GM12878 (cell line): ENCODE measurements around the gene SETBP1. TPM values are rescaled to one million over a fixed set of nuclear protein-coding genes. Genes with fewer than 3 reads are reported as not detected.

Source experiments
- ATF2 ChIP-seq: IDR thresholded peaks from 2 replicates; pipeline ENCODE4 v1.6.1; 2012; ENCODE audit warnings: low read length, inconsistent platforms
- BMI1 ChIP-seq: fragments of 450-650 bp; IDR thresholded peaks from 2 replicates; pipeline ENCODE4 v1.6.1; 2016; ENCODE audit warnings: mild to moderate bottlenecking, moderate library complexity, borderline replicate concordance
- CEBPB ChIP-seq, 2 experiments: fragments of 150-350 bp in 1 of 2; IDR thresholded peaks; 2 replicates each; pipeline ENCODE4 v1.6.1; 2012 to 2014; ENCODE audit warnings: low read depth in 2 of 2, low read length in 2 of 2, borderline replicate concordance in 1 of 2, inconsistent platforms in 1 of 2
- GABPA ChIP-seq: IDR thresholded peaks from 2 replicates; pipeline ENCODE4 v1.6.1; 2014; ENCODE audit warnings: antibody characterized with exemption, low read depth, mild to moderate bottlenecking, inconsistent platforms
- HDGF ChIP-seq: fragments of 450-650 bp; IDR thresholded peaks from 2 replicates; pipeline ENCODE4 v1.6.1; 2016; ENCODE audit warnings: antibody characterized with exemption
- IKZF1 ChIP-seq: fragments of 450-650 bp; conservative IDR thresholded peaks from 2 replicates; pipeline ENCODE4 v1.6.1; 2017; ENCODE audit warnings: antibody characterized with exemption, mild to moderate bottlenecking
- IKZF2 ChIP-seq, 2 experiments: fragments of 450-650 bp; IDR thresholded peaks; 2 replicates each; pipeline ENCODE4 v1.6.1; 2017; ENCODE audit warnings: mild to moderate bottlenecking in 2 of 2, moderate library complexity in 2 of 2
- LARP7 ChIP-seq: fragments of 450-650 bp; IDR thresholded peaks from 2 replicates; pipeline ENCODE4 v1.6.1; 2017; ENCODE audit warnings: mild to moderate bottlenecking
- MEF2B ChIP-seq: fragments of 450-650 bp; IDR thresholded peaks from 2 replicates; pipeline ENCODE4 v1.6.1; 2018; ENCODE audit warnings: mild to moderate bottlenecking, moderate library complexity; ENCODE audit not compliant: partially characterized antibody, poor library complexity, severe bottlenecking
- NR2F1 ChIP-seq: fragments of 450-650 bp; conservative IDR thresholded peaks from 2 replicates; pipeline ENCODE4 v1.6.1; 2017; ENCODE audit warnings: mild to moderate bottlenecking
- PAX5 ChIP-seq: IDR thresholded peaks from 2 replicates; pipeline ENCODE4 v1.6.1; 2011; ENCODE audit warnings: low read depth, low read length, borderline replicate concordance
- POLR2AphosphoS2 ChIP-seq: IDR thresholded peaks from 2 replicates; pipeline ENCODE4 v1.6.1; 2011; ENCODE audit warnings: low read depth, mild to moderate bottlenecking, low read length, improper control_type of control experiment, moderate library complexity
- POLR2AphosphoS5 ChIP-seq: IDR thresholded peaks from 2 replicates; pipeline ENCODE4 v1.6.1; 2011; ENCODE audit warnings: mild to moderate bottlenecking, low read length, inconsistent platforms
- POU2F2 ChIP-seq: IDR thresholded peaks from 3 replicates; pipeline ENCODE4 v1.6.1; 2011; ENCODE audit warnings: low read depth, mild to moderate bottlenecking, low read length, borderline replicate concordance
- RELB ChIP-seq: fragments of 450-650 bp; IDR thresholded peaks from 2 replicates; pipeline ENCODE4 v1.6.1; 2017; ENCODE audit warnings: low read depth, mild to moderate bottlenecking, moderate library complexity
- RUNX3 ChIP-seq: IDR thresholded peaks from 2 replicates; pipeline ENCODE4 v1.6.1; 2012; ENCODE audit warnings: low read length, inconsistent platforms
- STAT3 ChIP-seq: IDR thresholded peaks from 2 replicates; pipeline ENCODE4 v1.6.1; 2011; ENCODE audit warnings: low read depth, low read length, improper control_type of control experiment
- SUPT20H ChIP-seq: IDR thresholded peaks from 2 replicates; pipeline ENCODE4 v1.6.1; 2011; ENCODE audit warnings: low read depth, mild to moderate bottlenecking, low read length, moderate library complexity, borderline replicate concordance; ENCODE audit not compliant: control insufficient read depth
- ZBTB40 ChIP-seq: fragments of 450-650 bp; IDR thresholded peaks from 2 replicates; pipeline ENCODE4 v1.6.1; 2016; ENCODE audit warnings: mild to moderate bottlenecking, moderate library complexity, borderline replicate concordance
- ZNF384 ChIP-seq: IDR thresholded peaks from 2 replicates; pipeline ENCODE4 v1.6.1; 2012; ENCODE audit warnings: low read depth, mild to moderate bottlenecking, low read length, improper control_type of control experiment, borderline replicate concordance
- polyA plus RNA-seq, 11 experiments: library from polyadenylated mRNA; depleted of rRNA in 4 of 11; unstranded in 6 of 11; stranded (reverse) in 5 of 11; fragments of >200 nt; fragmentation: Nextera tagmentation in 4 of 11; fragmentation: Illumina TruSeq in 1 of 11; extraction: Ambion mirVana in 4 of 11; extraction: Trizol in 1 of 11; gene quantifications; 1 replicate in 1 of 11; 2 replicates in 10 of 11; pipeline versions ENCODE4 v1.2.1 to v1.2.3, GENCODE V29; 2011 to 2016; ENCODE audit warnings: inconsistent platforms in 2 of 11, missing spikeins in 2 of 11, low read depth in 1 of 11
- total RNA-seq, 4 experiments: library from RNA; depleted of rRNA in 3 of 4; stranded (reverse); fragments of >200 nt in 3 of 4; fragmentation: Illumina TruSeq in 1 of 4; extraction: Trizol in 1 of 4; gene quantifications; 2 replicates each; pipeline versions ENCODE4 v1.2.1 to v1.2.3, GENCODE V29; 2013 to 2021
- TF ChIP-seq, protein P1 (sequence below): IDR thresholded peaks from 2 replicates; pipeline ENCODE4 v1.6.1; 2011; ENCODE audit warnings: low read depth, low read length, improper control_type of control experiment, borderline replicate concordance
- TF ChIP-seq, protein P2 (sequence below): IDR thresholded peaks from 2 replicates; pipeline ENCODE4 v1.6.1; 2012; ENCODE audit warnings: low read depth, low read length, improper control_type of control experiment

Gene SETBP1
- total and polyA plus RNA-seq, 10 of the 15 experiments (the other 5 are each of a cell fraction or from before 2014, with no cell fraction given), result 0.99 to 29.7 (median 8.3) TPM

DNA sequence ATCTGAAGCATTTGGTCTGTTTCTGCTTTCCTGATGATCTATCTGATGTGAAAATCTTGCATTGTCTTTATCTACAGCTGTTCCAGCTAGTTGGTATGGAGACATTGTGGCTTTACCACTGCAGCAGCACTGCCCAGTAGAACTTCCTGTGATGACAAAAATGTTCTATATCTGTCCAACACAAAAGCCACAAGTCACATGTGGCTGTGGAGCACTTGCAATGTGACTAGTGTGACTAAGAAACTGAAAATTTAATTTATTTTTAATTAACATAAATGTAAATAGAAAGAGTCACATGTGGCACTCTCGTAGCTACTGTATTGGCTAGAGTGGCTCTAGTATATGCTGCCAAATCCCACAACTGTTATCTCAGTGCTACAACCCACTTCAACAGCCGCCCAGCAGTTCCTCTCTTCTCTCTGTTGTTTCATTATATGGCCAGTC is 425.7 kb downstream of the SETBP1 start (continued):
- 0 out of 2 replicates have a peak, but pooled peaks have one; percentile 7 for TF ChIP-seq ZBTB40
- 0 out of 4 replicates have a peak, but pooled peaks of 1 of the 2 experiments have one; percentile 65 for TF ChIP-seq CEBPB (IDR thresholded peaks at IDR 0.05; ENCODE audit: borderline replicate concordance in 1 of 2, low read depth in 2 of 2, low read length in 2 of 2)
- TF ChIP-seq, protein P1, sequence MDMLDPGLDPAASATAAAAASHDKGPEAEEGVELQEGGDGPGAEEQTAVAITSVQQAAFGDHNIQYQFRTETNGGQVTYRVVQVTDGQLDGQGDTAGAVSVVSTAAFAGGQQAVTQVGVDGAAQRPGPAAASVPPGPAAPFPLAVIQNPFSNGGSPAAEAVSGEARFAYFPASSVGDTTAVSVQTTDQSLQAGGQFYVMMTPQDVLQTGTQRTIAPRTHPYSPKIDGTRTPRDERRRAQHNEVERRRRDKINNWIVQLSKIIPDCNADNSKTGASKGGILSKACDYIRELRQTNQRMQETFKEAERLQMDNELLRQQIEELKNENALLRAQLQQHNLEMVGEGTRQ, result peak; percentile 70
- no peak; the same call in 1 of the 2 replicates for TF ChIP-seq BMI1
- no peak for TF ChIP-seq LARP7
- 0 out of 2 replicates have a peak, but pooled peaks have one; percentile 33 for TF ChIP-seq POLR2AphosphoS5
- no peak for TF ChIP-seq ZNF384
- no peak for TF ChIP-seq POLR2AphosphoS2
- TF ChIP-seq GABPA, result 0 out of 2 replicates have a peak, but pooled peaks have one; percentile 28
- no peak for TF ChIP-seq STAT3
- TF ChIP-seq, protein P2, sequence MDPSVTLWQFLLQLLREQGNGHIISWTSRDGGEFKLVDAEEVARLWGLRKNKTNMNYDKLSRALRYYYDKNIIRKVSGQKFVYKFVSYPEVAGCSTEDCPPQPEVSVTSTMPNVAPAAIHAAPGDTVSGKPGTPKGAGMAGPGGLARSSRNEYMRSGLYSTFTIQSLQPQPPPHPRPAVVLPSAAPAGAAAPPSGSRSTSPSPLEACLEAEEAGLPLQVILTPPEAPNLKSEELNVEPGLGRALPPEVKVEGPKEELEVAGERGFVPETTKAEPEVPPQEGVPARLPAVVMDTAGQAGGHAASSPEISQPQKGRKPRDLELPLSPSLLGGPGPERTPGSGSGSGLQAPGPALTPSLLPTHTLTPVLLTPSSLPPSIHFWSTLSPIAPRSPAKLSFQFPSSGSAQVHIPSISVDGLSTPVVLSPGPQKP, result no peak
- peak; percentile 74 for TF ChIP-seq IKZF1
- peak; percentile 84 to 90 for TF ChIP-seq IKZF2 (IDR thresholded peaks at IDR 0.05)
- TF ChIP-seq ATF2, result peak; percentile 88
- TF ChIP-seq HDGF, result no peak
- peak; percentile 97 for TF ChIP-seq MEF2B
- TF ChIP-seq NR2F1, result peak; percentile 77
- no peak for TF ChIP-seq SUPT20H
- TF ChIP-seq POU2F2, result peak; percentile 62; the same call in 2 of the 3 replicates
- TF ChIP-seq PAX5, result peak; percentile 68; the same call in 1 of the 2 replicates
- peak; percentile 98 for TF ChIP-seq RUNX3
- peak; percentile 82 for TF ChIP-seq RELB
